B cell (primary cell): ENCODE results near the gene WNK2.

Experiments
- CTCF ChIP-seq: fragments of 200-600 bp; IDR thresholded peaks from one replicate; pipeline ENCODE4 v1.8.0; 2022; ENCODE audit warnings: antibody characterized with exemption, mild to moderate bottlenecking
- EZH2 ChIP-seq: IDR thresholded peaks from 2 replicates; pipeline ENCODE4 v1.6.1; 2012; ENCODE audit warnings: borderline replicate concordance, low read depth, mild to moderate bottlenecking, moderate library complexity, low read length; ENCODE audit not compliant: insufficient read depth, poor library complexity, severe bottlenecking

DNA sequence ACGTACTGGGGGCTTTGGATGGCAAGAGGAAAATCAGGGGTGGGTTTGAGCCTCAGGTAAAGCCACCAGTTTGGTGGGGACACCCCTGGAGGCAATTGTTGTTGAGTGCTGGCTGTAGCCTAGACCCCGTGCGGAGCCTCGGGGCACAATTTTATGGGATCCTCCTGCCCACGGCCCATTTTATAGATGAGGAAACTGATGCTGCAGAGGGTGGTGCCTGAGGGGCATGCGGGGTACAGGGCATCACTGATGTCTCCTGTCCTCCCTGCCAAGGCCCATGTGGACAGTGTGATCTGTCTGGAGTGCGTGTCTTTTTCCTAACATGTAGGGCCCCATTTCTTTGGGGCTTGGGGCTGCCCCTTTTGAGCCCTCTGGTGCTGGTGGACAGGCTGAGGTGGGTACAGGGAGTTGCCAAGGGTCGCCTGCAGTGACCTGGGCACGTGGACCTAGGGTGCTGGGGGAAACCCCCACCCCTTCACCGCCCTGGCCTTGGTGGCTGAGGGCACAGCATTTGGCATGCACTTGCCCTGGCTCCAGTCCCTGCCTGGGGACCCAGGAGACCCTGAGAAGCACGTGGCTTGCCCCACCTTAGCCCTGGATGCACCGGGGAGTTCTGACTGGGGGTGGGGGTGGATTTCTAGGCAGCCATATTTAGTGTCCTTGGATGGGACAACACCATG, 22.1 kb downstream of the WNK2 start:
- TF ChIP-seq CTCF, result no peak
- TF ChIP-seq EZH2, result no peak
